Lower lobe of right lung (tissue), 2 donors: ENCODE data around the gene SOWAHB. TPM values are rescaled to one million over a fixed set of nuclear protein-coding genes. Genes with fewer than 3 reads are reported as not detected.

Experiments used
- ATAC-seq, 2 donors: fragments of 200-7000 bp; cut with Tn5 transposase; one replicate each; pipeline ENCODE4 v1.9.1; 2020 to 2022; ENCODE audit warnings: mild to moderate bottlenecking in 2 of 2, moderate library complexity in 2 of 2
- DNase-seq: peaks from one replicate; pipeline ENCODE4 v3.0.0-alpha.2; 2020
- H3K27ac ChIP-seq: fragments of 200-600 bp; one replicate; pipeline ENCODE4 v1.8.0; 2022
- H3K27me3 ChIP-seq: fragments of 200-600 bp; one replicate; pipeline ENCODE4 v1.8.0; 2022; ENCODE audit warnings: low read depth
- H3K36me3 ChIP-seq: fragments of 200-600 bp; one replicate; pipeline ENCODE4 v1.8.0; 2022; ENCODE audit warnings: mild to moderate bottlenecking
- H3K4me1 ChIP-seq: fragments of 200-600 bp; one replicate; pipeline ENCODE4 v1.8.0; 2022
- H3K4me3 ChIP-seq: fragments of 200-600 bp; one replicate; pipeline ENCODE4 v1.8.0; 2022; ENCODE audit warnings: mild to moderate bottlenecking
- H3K9me3 ChIP-seq: fragments of 200-600 bp; one replicate; pipeline ENCODE4 v1.8.0; 2022
- intact Hi-C: fragments of 100-400 bp; cut with DNase I; formaldehyde crosslinking; loops from one replicate; pipeline ENCODE4 v1.11.0; 2022
- long read RNA-seq: library from polyadenylated mRNA; unstranded; transcript quantifications from one replicate; pipeline ENCODE4 v2.0.0, GENCODE V29; 2021
- total RNA-seq: library from RNA; stranded (reverse); fragmentation: NEBNext Ultra II Directional; extraction: Animal tissue kit (Norgen Biotek cat#: 25700); gene quantifications from one replicate; pipeline ENCODE4 v1.2.1, GENCODE V29; 2021
- TF ChIP-seq, protein P1 (sequence below): fragments of 200-600 bp; IDR thresholded peaks from one replicate; pipeline ENCODE4 v1.8.0; 2022; ENCODE audit warnings: antibody characterized with exemption, mild to moderate bottlenecking
- donor health status: DM: no; HTN: yes; CAD: no; lungs with severe emphysema.

SOWAHB gene, protein sequence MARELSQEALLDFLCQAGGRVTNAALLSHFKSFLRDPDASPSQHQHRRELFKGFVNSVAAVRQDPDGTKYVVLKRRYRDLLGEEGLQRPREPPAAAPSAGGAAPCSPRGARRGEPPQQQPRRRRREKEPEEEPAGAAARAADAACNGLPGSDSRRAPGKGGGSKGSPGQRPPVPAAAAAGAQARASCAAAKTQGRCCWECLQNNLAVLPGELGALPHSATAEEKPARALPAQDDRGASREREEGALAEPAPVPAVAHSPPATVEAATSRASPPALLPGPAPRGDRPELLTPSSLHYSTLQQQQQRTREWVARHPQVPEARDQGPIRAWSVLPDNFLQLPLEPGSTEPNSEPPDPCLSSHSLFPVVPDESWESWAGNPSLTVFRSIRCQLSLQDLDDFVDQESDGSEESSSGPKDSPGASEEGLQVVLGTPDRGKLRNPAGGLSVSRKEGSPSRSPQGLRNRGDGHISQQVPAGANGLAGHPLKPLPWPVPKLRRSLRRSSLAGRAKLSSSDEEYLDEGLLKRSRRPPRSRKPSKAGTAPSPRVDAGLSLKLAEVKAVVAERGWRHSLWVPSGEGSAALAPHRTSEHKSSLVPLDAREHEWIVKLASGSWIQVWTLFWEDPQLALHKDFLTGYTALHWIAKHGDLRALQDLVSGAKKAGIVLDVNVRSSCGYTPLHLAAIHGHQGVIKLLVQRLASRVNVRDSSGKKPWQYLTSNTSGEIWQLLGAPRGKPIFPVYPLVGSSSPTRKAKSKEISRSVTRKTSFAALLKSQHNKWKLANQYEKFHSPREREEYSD
- total RNA-seq = 2.4 TPM
- long read RNA-seq, transcript SOWAHB-201 (1 exons, 3,220 nt) = major isoform, 6 of 6 reads
- long read RNA-seq, partial matches to known transcripts = 0 of 6 reads
- long read RNA-seq, other reads (novel, unspliced or antisense) = 0 of 6 reads

DNA sequence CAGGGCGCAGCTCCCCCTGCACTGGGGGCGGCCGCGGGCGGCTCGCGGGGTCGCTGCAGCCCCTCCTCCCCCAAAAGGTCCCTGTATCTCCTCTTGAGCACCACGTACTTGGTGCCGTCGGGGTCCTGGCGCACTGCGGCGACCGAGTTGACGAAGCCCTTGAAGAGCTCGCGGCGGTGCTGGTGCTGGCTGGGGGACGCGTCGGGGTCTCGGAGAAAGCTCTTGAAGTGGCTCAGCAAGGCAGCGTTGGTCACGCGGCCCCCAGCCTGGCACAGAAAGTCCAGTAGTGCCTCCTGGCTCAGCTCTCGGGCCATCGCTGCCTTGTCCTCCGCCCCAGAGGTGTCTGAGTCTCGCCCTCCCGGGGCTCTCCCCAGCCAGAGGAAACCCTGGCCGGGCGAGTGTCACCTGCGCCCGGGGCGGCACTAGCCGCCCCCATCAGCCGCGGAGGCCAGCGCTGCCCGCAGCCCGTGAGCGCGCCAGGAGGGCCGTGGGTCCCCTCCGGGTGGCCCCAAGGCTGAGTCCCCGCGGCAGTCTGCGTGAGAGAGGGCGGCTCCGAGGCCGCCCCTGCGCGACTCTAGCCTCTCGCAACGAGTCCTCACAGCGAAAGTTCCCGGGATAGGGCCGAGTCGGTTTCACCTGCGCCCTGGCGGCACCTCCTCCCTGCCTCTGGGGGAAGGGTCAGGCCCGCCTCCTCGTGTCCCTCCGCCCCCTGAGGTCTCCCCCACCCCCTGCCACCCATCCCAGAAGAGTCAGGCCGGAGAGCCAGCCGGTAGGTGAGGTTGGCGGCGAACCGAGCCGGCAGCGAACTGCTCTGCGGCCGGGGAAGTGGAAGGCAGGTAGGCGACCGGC lies at the start of gene SOWAHB:
TSS of gene SOWAHB (minus strand) at position 609 of the 849 bp plus-strand sequence. CDS start at position 314, 295 bp downstream.
- peaks cover 18% of the 10 kb centered on the region for H3K4me1 ChIP-seq
- no peaks in the 10 kb centered on the region for H3K9me3 ChIP-seq
- peaks cover 42% of the 10 kb centered on the region for H3K27me3 ChIP-seq
- DNase-seq (peak; percentile 89), ATAC-seq (peak; percentile 95 to 96)
- intact Hi-C loops = no loop called here
- H3K4me3 ChIP-seq = peak within 1 kb of the TSS; percentile 63
- H3K36me3 ChIP-seq = no peaks in the 10 kb centered on the region
- H3K27ac ChIP-seq = peak within 1 kb of the TSS; percentile 80
- TF ChIP-seq, protein P1, sequence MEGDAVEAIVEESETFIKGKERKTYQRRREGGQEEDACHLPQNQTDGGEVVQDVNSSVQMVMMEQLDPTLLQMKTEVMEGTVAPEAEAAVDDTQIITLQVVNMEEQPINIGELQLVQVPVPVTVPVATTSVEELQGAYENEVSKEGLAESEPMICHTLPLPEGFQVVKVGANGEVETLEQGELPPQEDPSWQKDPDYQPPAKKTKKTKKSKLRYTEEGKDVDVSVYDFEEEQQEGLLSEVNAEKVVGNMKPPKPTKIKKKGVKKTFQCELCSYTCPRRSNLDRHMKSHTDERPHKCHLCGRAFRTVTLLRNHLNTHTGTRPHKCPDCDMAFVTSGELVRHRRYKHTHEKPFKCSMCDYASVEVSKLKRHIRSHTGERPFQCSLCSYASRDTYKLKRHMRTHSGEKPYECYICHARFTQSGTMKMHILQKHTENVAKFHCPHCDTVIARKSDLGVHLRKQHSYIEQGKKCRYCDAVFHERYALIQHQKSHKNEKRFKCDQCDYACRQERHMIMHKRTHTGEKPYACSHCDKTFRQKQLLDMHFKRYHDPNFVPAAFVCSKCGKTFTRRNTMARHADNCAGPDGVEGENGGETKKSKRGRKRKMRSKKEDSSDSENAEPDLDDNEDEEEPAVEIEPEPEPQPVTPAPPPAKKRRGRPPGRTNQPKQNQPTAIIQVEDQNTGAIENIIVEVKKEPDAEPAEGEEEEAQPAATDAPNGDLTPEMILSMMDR = no peak

DNA sequence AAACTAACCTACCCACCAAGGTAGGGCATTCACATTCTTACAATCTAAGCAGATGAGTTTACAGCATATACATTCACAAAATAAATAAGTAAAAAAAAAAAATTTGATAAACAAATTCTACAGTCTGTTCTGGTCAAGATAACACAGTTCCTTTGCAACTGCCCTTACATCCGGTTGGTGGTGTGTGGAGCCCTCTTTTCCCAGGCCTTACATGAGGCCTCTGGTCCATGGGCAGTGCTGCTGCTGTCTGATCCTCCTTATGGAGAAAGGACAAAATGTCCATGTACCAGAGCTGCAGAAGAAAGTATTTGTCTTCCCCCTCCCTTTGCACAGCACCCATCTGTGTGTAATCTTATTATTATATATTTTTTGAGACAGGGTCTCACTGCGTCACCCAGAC lies 49.4 kb upstream of the SOWAHB start:
- intact Hi-C loops = no loop called here
- H3K9me3 ChIP-seq = no peaks in the 10 kb centered on the region
- H3K27ac ChIP-seq = no peak overlapping the region
- DNase-seq (no peak), ATAC-seq (no peak)
- peaks cover 19% of the 10 kb centered on the region for H3K4me1 ChIP-seq
- TF ChIP-seq, protein P1 = no peak
- no peaks in the 10 kb centered on the region for H3K27me3 ChIP-seq
- H3K36me3 ChIP-seq = no peaks in the 10 kb centered on the region
- H3K4me3 ChIP-seq = no peak overlapping the region

DNA sequence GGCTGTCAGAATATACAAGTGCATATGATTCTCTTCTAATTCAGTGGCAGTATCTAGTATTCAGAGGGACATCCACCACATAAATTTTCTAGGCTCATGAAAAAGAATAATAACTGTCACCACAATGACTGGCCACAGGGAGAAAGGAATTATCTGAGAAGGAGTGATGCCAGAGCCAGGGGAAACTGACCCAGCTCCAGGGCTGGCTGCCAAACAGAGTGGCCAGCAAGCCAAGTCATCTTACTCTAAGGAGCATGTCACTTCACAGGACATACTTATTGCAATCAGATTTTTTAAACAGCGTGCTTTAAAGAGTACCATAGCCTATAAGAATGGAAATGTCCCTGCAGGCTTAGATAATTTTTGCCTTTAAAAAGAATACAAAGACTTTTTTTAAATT lies 45.8 kb upstream of the SOWAHB start:
- TF ChIP-seq, protein P1 = no peak
- intact Hi-C loops = no loop called here
- Histone ChIP-seq H3K36me3 (no peaks in the 10 kb centered on the region), H3K27me3 (no peaks in the 10 kb centered on the region), H3K9me3 (no peaks in the 10 kb centered on the region), H3K4me1 (peaks cover 8% of the 10 kb centered on the region), H3K4me3 (no peak overlapping the region), H3K27ac (no peak overlapping the region)
- ATAC-seq = no peak
- no peak for DNase-seq

DNA sequence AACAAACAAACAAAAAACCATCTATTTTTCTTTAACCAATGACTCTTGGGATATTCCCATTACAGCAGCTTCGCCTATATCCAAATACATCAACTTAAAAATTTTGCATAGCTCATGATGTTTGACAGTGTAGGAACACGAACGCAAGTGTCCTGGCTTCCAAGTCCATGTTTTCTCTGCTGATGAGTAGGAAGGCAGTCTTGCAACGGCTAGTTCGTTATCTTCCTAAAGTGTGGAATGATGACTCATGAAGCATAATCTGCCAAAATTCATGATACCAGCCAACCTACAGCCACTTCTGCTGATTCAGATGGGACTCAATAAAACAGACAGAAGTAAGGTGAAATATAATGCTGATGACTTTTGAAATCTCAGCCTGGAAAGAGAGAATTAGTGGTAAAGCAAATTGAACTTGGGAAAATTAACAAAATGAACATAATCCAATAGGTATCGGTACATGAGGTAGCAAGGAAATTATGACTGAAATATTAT lies 45.2 kb upstream of the SOWAHB start:
- intact Hi-C loops = no loop called here
- peaks cover 3% of the 10 kb centered on the region for H3K4me1 ChIP-seq
- no peaks in the 10 kb centered on the region for H3K27me3 ChIP-seq
- DNase-seq (no peak), ATAC-seq (no peak)
- H3K9me3 ChIP-seq = no peaks in the 10 kb centered on the region
- H3K27ac ChIP-seq = no peak overlapping the region
- H3K36me3 ChIP-seq = no peaks in the 10 kb centered on the region
- TF ChIP-seq, protein P1 = no peak
- no peak overlapping the region for H3K4me3 ChIP-seq

DNA sequence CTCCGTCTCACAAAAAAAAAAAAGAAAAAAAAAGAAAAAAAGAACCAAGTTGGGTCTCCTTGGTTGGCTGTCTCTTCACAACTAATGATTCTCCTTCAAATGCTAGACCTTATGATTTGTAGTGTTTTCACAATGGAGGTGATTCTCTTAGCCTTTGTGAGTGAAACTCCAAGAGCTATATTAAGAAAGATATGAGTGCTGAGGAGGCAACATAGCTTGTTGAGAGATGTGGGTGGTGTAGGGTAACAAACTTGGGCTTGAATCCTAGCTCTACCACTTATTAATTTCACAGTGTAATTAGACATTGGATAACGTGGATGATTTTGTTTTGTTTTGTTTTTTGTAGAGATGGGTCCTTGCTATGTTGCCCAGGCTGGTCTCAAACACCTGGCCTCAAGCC lies 41.2 kb upstream of the SOWAHB start:
- Histone ChIP-seq H3K9me3 (no peaks in the 10 kb centered on the region), H3K4me3 (no peak overlapping the region), H3K27ac (no peak overlapping the region), H3K27me3 (no peaks in the 10 kb centered on the region), H3K36me3 (no peaks in the 10 kb centered on the region), H3K4me1 (no peaks in the 10 kb centered on the region)
- intact Hi-C loops = no loop called here
- TF ChIP-seq, protein P1 = no peak
- DNase-seq (no peak), ATAC-seq (no peak)
